ENCODE measurements around the gene ATP6V1B1. TPM values are rescaled to one million over a fixed set of nuclear protein-coding genes. Genes with fewer than 3 reads are reported as not detected.

ATP6V1B1 gene
- total RNA-seq, 1 donor from 2014 or later = 4.6 TPM

GRCh38 chr2:70941186-70941585 lies 5.5 kb downstream of the ATP6V1B1 start:
- no peaks in the 10 kb centered on the region for H3K36me3 Mint-ChIP-seq (ENCODE audit: low read depth)
- no peak overlapping the region for H3K27ac Mint-ChIP-seq (ENCODE audit: unreplicated experiment)
- peaks cover 7% of the 10 kb centered on the region for H3K27me3 Mint-ChIP-seq (ENCODE audit: low read depth)
- no peak overlapping the region for H3K4me3 Mint-ChIP-seq
- H3K4me1 Mint-ChIP-seq = peaks cover 66% of the 10 kb centered on the region
- H3K9me3 Mint-ChIP-seq = no peaks in the 10 kb centered on the region
- no peak for DNase-seq (ENCODE audit: low read depth, low spot score)
- no peak for TF ChIP-seq CTCF (conservative IDR thresholded peaks at IDR 0.05)

DNA sequence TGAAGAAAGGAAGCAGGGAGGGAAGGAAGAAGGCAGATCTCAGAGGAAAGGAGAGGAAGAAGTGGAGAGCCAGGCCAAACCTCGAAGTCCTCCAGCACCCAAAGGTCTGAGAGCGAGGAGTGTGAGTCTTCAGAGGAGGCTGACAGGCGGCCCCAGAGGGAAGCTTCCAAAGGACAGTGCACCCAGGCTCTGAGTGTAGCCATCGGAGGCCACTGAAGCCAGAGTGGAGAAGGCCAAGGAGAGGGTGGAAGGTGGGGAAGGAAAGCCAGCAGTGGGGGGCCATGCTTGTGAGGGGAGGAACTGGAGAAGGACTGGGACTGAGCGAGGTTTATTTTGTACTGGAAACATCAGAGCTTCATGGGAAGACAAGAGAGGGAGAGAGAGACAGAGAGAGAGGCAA lies 6.0 kb downstream of the ATP6V1B1 start:
- Mint-ChIP-seq H3K4me1 (peaks cover 64% of the 10 kb centered on the region), H3K27me3 (ENCODE audit: low read depth) (peaks cover 7% of the 10 kb centered on the region), H3K36me3 (ENCODE audit: low read depth) (no peaks in the 10 kb centered on the region), H3K4me3 (no peak overlapping the region), H3K27ac (ENCODE audit: unreplicated experiment) (no peak overlapping the region), H3K9me3 (no peaks in the 10 kb centered on the region)
- no peak for DNase-seq (ENCODE audit: low read depth, low spot score)
- no peak for TF ChIP-seq CTCF (conservative IDR thresholded peaks at IDR 0.05)

- H3K4me1 Mint-ChIP-seq = peaks cover 68% of the 10 kb centered on the region
- peaks cover 14% of the 10 kb centered on the region for H3K27me3 Mint-ChIP-seq (ENCODE audit: low read depth)
- peak overlapping the region; percentile 32 for H3K4me3 Mint-ChIP-seq
- no peak overlapping the region for H3K27ac Mint-ChIP-seq (ENCODE audit: unreplicated experiment)
- H3K9me3 Mint-ChIP-seq = no peaks in the 10 kb centered on the region
- no peak for TF ChIP-seq CTCF (conservative IDR thresholded peaks at IDR 0.05)
- no peaks in the 10 kb centered on the region for H3K36me3 Mint-ChIP-seq (ENCODE audit: low read depth)
- DNase-seq (ENCODE audit: low read depth, low spot score) = no peak
These were observed 6.9 kb downstream of the ATP6V1B1 start for GRCh38 chr2:70942396-70943204.

- Mint-ChIP-seq H3K27ac (ENCODE audit: unreplicated experiment) (no peak overlapping the region), H3K4me1 (peaks cover 72% of the 10 kb centered on the region), H3K27me3 (ENCODE audit: low read depth) (peaks cover 22% of the 10 kb centered on the region), H3K4me3 (peak overlapping the region; percentile 39), H3K9me3 (no peaks in the 10 kb centered on the region), H3K36me3 (ENCODE audit: low read depth) (no peaks in the 10 kb centered on the region)
- TF ChIP-seq CTCF (conservative IDR thresholded peaks at IDR 0.05) = no peak
- DNase-seq (ENCODE audit: low read depth, low spot score) = peak; percentile 37
These were observed 7.6 kb downstream of the ATP6V1B1 start for GRCh38 chr2:70943205-70943871.

GRCh38 chr2:70944111-70944690 lies 8.5 kb downstream of the ATP6V1B1 start:
- peaks cover 74% of the 10 kb centered on the region for H3K4me1 Mint-ChIP-seq
- no peak for DNase-seq (ENCODE audit: low read depth, low spot score)

More at GRCh38 chr2:70944111-70944690, 8.5 kb downstream of the ATP6V1B1 start:
- Mint-ChIP-seq H3K27me3 (ENCODE audit: low read depth) (peaks cover 24% of the 10 kb centered on the region), H3K36me3 (ENCODE audit: low read depth) (no peaks in the 10 kb centered on the region), H3K4me3 (peak overlapping the region; percentile 39), H3K27ac (ENCODE audit: unreplicated experiment) (peak overlapping the region; percentile 87), H3K9me3 (no peaks in the 10 kb centered on the region)
- TF ChIP-seq CTCF (conservative IDR thresholded peaks at IDR 0.05) = no peak

All from neural crest cell (in vitro differentiated cells).